ENCODE data around the gene FAM13C.

GRCh38 chr10:59276919-59277318 lies 85.4 kb downstream of the FAM13C start:
- no peak for TF ChIP-seq POLR2A (IDR thresholded peaks at IDR 0.05; ENCODE audit: low read depth, low read length)
- no peak for TF ChIP-seq POLR2AphosphoS5 (IDR thresholded peaks at IDR 0.05; ENCODE audit: low read depth, low read length)
- no peak for TF ChIP-seq TAF1 (IDR thresholded peaks at IDR 0.05; ENCODE audit: low read depth, low read length)
- TF ChIP-seq POU2F2 (IDR thresholded peaks at IDR 0.05; ENCODE audit: low read depth, low read length): no peak
- TF ChIP-seq SPI1 (IDR thresholded peaks at IDR 0.05; ENCODE audit: low read depth, low read length): no peak

Measured in GM12891 (cell line).